Right renal pelvis (tissue), 4 donors: ENCODE results near the gene SLC13A3. TPM values are rescaled to one million over a fixed set of nuclear protein-coding genes. Genes with fewer than 3 reads are reported as not detected.

Experiments
- DNase-seq, 4 donors: peaks; one replicate each; pipeline ENCODE4 v3.0.0-alpha.2; 2013; ENCODE audit warnings: low read depth in 4 of 4, low spot score in 3 of 4, missing footprints in 1 of 4
- polyA plus RNA-seq, 4 donors: library from polyadenylated mRNA; unstranded; fragments of 120-200 nt; gene quantifications; one replicate each; pipeline ENCODE4 v1.2.1, GENCODE V29; 2013; ENCODE audit not compliant: insufficient read length in 4 of 4

SLC13A3 gene
- polyA plus RNA-seq, 4 donors = 10.2 to 29.1 (median 16.3) TPM

DNA sequence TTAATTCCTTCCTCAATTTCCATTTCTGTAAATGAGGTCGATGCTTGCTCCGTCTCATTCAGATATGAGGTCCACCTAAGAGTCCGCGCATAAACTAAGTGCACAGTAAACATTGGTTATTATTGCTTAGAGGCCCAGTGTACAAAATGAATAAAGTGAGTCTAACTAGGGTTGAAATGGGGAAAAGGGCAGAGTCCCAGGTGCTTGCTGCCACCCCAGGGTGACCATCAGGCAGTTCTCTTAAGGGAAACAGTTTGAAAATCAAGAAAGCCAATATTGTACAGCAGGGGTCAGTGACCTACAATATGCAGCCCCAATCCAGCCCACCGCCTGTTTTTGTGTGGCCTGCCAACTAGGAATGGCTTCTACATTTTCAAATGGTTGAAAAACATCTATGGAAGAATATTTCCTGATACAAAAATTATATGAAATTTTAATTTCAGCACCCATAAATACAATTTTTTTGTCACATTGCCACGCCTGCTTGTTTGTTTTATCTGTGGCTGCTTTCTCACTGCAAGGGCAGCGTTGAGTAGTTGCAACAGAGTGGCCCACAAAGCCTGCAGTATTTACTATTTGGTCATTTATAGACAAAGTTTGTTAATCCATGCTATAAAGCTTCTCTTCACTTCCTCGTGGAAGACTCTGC is 43.3 kb downstream of the SLC13A3 start:
- no peak for DNase-seq

DNA sequence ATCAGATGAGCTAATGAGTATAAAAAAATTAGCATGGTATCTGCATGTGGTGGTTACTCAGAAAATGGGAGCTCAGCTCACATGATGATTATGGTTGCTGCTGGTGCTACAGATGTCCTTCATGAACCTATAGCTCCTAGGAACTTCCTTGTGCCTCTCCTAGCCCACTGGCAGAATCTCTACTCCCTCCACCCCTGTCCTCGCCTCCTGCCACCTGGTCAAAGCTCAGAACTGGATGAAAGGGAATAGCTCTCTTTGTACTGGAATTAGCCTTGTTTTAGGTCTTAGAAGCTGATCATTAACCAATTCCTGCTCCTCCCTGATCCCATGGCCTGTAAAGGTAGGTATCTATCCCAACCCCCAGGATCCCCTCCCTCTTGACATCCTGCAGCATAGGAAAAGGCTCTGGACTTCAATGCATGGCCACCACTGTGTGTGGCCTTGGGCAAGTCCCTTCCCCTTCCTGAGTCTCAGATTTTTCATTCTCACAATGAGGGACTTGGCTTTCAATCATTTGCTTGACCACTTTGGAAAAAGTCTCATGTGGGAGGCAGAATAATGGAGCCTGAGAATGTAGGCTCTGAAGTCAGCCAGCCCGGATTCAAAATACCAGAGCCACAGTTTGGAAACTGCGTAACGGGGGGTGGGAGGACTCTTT is 43.9 kb downstream of the SLC13A3 start:
- DNase-seq = no peak

DNA sequence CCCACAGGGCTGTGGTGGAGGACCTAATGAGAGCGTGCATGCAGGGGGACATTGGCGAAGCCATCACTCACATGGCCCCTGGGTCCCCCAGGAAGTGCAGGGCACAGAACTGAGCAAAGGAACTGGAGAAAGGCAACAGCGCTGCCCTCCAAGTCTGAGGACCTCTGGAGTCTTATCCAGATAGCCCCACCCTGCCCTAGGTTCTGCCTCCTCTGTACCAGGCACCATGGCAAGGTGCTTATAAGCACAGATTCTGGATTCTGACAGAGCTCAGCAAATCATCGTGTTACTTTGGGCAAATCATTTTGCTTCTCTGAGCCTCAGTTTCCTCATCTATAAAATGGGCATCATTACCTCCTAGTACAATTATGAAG is 44.5 kb downstream of the SLC13A3 start:
- no peak for DNase-seq

DNA sequence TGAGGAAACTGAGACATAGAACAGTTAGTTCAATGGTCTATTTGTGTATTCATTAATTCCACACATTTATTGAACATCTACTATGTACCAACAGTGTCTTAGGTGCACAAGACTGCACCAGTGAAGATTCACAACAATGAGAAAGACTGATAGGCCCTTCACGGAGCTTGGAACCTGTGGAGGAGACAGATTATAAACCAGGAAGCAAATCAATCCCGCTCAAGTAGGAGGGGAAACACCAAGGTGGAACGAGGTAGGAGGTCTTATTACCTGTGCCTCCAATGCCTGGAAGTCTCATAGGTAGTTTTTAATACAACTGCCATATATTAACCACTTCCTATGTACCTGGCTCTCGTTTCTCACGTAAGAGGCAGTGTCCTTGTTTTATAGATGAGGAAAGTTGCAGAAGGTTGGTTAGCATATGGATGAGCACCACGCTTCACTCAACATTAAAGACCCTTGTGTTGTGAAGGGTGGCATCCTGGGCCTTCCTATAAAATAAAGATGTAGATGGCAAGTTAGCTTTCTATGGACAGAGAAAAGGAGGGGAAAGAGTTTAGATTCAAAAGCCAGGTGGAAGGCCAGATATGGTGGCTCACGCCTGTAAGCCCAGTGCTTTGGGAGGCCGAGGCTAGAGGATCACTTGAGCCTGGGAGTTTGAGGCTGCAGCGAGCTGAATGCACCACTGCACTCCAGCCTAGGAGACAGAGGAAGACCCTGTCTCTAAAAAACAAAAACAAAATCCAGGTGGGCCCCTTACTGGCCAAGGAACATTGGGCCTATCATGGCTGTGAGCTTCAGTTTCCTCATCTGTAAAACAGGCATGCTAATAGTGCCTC is 45.1 kb downstream of the SLC13A3 start:
- DNase-seq = no peak

DNA sequence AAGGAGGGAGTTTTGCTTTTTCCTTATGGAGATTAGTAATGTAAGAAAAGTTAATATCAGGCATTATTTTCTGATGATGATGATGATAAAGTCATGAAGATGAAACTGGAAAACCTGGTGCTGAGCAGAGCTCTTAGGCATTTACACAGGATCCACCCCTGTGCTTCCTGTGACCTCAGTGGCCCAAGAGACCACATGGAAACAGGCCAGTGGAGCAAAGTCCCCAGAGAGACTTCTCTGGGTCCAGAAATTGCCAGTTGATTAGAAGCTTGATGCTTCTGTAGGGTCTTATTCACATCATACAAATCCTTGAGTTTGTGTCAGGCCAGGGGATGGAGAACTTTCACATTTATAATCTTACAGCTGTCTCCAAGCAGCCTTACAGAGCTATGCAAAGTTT is 46.1 kb downstream of the SLC13A3 start:
- DNase-seq = no peak

DNA sequence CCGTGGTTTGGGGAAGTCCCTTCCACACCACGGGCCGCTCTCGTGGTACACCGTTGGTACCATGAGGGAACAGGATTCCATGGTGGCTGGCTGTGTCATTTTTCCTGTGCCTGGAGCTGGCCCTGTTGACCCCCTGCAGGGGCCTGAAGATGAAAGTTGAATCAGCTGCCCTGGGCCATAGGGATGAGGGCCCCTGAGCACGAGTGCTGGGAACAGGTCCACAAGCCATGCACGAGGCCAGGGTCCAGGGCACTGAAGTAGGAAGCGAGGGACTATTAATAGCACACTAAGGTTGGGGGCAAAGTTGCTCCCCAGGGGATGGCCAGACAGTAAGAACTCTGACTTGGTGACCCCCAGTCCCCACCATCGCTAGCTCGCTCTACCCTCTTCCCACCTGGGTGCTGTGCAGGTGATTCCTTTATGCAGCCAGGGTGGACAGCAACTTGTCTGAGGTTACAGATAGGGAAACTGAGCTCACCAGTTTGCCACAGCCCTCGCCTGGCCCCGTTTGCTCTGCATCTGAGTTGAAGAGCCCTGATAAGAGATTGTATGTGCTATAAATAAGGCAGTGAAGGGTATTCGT is 46.6 kb downstream of the SLC13A3 start:
- DNase-seq = no peak

DNA sequence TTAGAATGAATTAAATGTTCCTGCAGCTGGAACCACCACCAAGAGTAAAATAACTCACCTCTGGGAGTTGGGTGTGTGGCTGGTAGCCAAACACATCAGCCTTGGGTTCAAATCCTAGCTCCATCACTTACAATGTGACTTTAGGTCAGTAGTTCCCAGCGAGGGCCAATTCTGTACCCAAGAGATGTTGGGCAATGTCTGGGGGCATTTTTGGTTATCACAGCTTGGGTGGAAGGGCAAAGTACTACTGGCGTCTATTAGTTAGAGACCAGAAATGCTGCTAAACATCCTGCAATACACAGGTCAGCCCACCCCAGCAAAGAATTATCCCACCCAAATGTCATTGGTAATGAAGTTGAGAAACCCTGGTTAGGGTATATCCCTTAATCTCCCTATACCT is 48.8 kb downstream of the SLC13A3 start:
- DNase-seq = no peak

DNA sequence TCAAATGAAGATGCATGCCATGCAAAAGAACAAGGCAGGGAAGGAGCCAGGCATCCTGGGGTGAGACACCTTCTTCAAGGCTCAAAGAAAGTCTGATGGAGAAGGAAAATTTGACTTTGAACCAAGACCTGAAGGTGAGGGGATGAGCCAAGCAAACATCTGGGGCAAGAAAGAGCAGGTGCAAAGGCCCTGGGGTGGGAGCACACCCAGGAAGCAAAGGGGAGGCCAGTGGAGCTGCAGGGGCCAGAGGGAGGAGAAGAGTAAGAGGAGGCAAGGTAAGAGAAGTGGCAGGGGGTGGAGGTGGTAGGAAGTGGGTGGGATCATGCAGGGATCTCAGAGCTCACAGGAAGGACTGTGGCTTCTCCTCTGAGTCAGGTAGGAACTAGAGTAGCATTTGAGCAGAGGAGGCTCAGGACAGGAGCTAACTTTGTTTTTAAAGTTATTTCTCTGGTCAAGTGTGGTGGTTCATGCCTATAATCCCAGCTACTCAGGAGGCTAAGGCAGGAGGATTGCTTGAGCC is 49.6 kb downstream of the SLC13A3 start:
- no peak for DNase-seq

DNA sequence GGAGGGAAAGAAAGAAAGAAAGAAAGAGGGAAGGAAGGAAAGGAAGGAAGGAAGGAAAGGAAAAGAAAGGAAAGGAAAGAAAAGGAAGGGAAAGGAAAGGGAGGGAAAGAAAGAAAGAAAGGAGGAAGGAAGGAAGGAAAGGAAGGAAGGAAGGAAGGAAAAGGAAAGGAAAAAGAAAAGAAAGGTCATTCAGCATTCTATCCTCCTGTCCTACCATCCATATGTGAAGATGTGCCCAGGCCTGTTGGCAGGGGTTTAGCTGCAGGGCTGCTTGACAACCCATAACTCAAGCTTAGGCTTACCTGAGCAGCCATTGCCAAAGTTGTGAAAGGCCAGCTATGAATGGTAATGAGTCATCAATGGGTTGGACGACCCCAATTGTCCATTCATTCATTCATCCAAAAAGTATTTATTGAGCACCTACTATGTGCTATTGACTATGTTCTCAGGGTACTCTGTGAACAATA is 50.9 kb downstream of the SLC13A3 start:
- no peak for DNase-seq

- no peak for DNase-seq
These were observed 51.9 kb downstream of the SLC13A3 start for GRCh38 chr20:46599227-46599987.

GRCh38 chr20:46595933-46596332 is 55.3 kb downstream of the SLC13A3 start:
- DNase-seq = no peak

DNA sequence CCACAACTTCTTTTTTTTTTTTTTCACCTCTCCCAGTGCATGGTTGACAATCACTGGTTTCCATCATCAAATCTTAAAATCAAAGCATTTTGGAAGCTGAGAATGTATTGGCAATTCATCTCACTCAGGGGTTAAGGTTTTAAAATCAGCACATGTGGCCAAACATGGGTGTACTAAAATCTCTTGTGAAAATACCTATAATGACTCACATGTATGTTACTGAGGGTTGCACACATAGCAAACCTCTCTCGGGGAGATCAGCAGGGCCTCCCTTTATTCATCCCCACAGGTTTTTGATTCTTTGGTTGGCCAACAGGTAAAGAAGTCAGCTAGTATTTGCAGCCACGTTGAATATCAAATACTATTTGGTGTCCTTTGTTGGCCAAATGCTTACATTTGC is 56.5 kb downstream of the SLC13A3 start:
- DNase-seq = no peak

GRCh38 chr20:46592580-46593362 is 58.5 kb downstream of the SLC13A3 start:
- DNase-seq = no peak

GRCh38 chr20:46590443-46590842 is 60.8 kb downstream of the SLC13A3 start:
- DNase-seq = no peak

DNA sequence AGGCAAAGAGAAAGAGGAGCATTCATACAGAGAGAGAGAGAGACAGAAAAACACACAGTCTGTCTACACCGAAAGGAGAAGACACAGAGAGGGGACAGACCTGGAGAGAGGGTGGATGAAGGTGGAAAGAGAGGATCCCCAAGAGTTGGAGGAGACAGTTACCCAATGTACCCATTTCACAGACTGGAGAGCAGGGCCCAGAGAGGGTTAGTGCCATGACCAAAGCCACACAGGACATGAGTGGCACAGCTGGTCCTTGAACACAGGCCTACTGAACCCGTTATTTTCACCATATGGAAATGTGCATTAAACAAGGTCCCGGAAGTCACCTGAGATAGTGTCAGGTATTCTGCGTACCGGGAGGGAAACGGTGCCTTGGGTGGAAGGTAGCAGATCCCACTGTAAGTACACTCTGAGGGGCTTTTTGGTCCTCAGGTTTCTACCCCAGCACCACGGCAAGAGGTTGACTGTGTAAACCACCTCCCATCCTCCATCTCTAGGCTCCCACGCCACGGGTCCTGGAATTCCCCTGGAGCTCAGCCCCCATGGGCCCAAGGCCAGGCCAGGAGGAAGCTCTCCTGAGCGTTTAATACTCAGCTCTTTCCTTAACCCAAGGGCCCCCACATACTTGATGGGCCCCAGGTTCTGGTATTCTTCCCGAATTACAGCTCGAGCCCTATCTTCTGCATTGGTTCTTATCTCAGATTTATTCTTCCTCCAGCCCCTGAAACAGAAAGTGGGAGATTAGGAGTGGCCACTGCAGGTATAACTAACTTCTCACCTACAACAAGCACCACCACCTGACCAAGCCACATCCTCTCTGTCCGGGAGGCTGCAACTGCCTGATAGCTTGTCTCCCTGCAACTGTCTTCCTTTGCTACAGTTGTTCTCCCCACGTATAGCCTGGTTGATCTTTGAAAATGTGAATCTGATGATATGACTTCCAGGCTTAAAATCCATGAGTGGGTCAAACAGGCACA is 62.4 kb downstream of the SLC13A3 start:
- no peak for DNase-seq

GRCh38 chr20:46587986-46588385 is 63.3 kb downstream of the SLC13A3 start:
- no peak for DNase-seq

DNA sequence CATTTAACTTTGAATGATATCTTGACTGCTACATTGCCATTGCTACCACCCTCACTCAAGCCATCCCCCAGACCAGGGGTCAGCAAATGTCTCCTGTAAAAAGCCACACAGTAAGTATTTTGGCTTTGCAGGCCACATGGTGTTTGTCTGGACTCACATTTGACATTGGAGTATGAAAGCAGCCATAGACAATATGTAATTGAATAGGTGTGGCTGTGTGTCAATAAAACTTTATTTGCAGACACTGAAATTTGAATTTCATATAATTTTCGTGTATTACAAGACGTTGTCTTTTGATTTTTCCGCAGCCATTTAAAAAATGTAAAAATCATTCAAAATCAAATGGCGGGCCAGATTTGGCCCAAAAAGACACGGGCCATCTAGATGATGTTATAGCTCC is 64.5 kb downstream of the SLC13A3 start:
- no peak for DNase-seq

GRCh38 chr20:46584508-46584907 is 66.8 kb downstream of the SLC13A3 start:
- no peak for DNase-seq
